SK-N-SH (cell line): ENCODE results near the gene SHLD2. TPM values are rescaled to one million over a fixed set of nuclear protein-coding genes. Genes with fewer than 3 reads are reported as not detected.
"Not testable (repeated sequence)": the region's sequence is repeated elsewhere in the genome, so short reads cannot be mapped to it uniquely, and the experiment has no call there.

Source experiments
- CTCF ChIA-PET: fragments of 300-600, 350-600 bp; formaldehyde crosslinking; extraction: SDS; loops from one replicate; lab custom pipeline; 2021; lab: Yijun Ruan, JAX
- POLR2A ChIA-PET: fragments of 350-600 bp; sonication (Branson Sonifier 250); formaldehyde crosslinking; extraction: SDS; loops from one replicate; lab custom pipeline; 2020; ENCODE audit warnings: antibody characterized with exemption, inconsistent platforms; lab: Yijun Ruan, JAX
- DNase-seq: peaks from one replicate; pipeline ENCODE4 v3.0.0; 2012
- H2AFZ ChIP-seq: fragments of 200-600 bp; sonication (generic); 2 replicates; pipeline ENCODE4 v1.8.1; 2016; ENCODE audit warnings: antibody characterized with exemption, mild to moderate bottlenecking, low read depth
- H3F3A ChIP-seq: fragments of 200-600 bp; sonication (generic); replicated peaks from 2 replicates; pipeline ENCODE3; 2016; ENCODE audit warnings: antibody characterized with exemption, mild to moderate bottlenecking; ENCODE audit not compliant: insufficient read depth
- H3K27ac ChIP-seq, 2 experiments: fragments of 200-500 bp in 1 of 2; fragments of 200-600 bp in 1 of 2; sonication (Bioruptor generic) in 1 of 2; sonication (generic), shearing (Covaris generic) in 1 of 2; 2 replicates each; pipeline versions ENCODE4 v1.5.1 to v1.6.1; 2014 to 2016; ENCODE audit warnings: low read depth in 2 of 2, inconsistent platforms in 1 of 2, low read length in 1 of 2, mild to moderate bottlenecking in 1 of 2, mixed read lengths in 1 of 2
- H3K27me3 ChIP-seq: fragments of 200-600 bp; sonication (generic), shearing (Covaris generic); 2 replicates; pipeline ENCODE4 v1.6.1; 2016; ENCODE audit warnings: mixed run types; ENCODE audit not compliant: insufficient read depth
- H3K36me3 ChIP-seq, 2 experiments: fragments of 200-500 bp in 1 of 2; fragments of 200-600 bp in 1 of 2; sonication (Bioruptor generic) in 1 of 2; sonication (generic) in 1 of 2; replicated peaks in 1 of 2; 2 replicates each; pipeline versions ENCODE3 to v1.5.1; 2014 to 2016; ENCODE audit warnings: low read length in 1 of 2, mild to moderate bottlenecking in 1 of 2; ENCODE audit not compliant: insufficient read depth in 2 of 2, control insufficient read depth in 1 of 2
- H3K4me1 ChIP-seq, 2 experiments: fragments of 200-500 bp in 1 of 2; fragments of 200-600 bp in 1 of 2; sonication (Bioruptor generic) in 1 of 2; sonication (generic), shearing (Covaris generic) in 1 of 2; 2 replicates each; pipeline versions ENCODE4 v1.5.1 to v1.6.1; 2014 to 2016; ENCODE audit warnings: low read depth in 1 of 2, low read length in 1 of 2, mixed run types in 1 of 2; ENCODE audit not compliant: insufficient read depth in 2 of 2, control insufficient read depth in 1 of 2
- H3K4me2 ChIP-seq: fragments of 200-600 bp; sonication (generic), shearing (Covaris generic); 2 replicates; pipeline ENCODE4 v1.6.1; 2017; ENCODE audit warnings: mixed run types
- H3K4me3 ChIP-seq, 2 experiments: fragments of 200-500 bp in 1 of 2; fragments of 200-600 bp in 1 of 2; sonication (Bioruptor generic) in 1 of 2; sonication (generic), shearing (Covaris generic) in 1 of 2; 2 replicates each; pipeline versions ENCODE4 v1.5.1 to v1.8.1; 2014 to 2016; ENCODE audit warnings: low read depth in 2 of 2, inconsistent platforms in 1 of 2, low read length in 1 of 2, mild to moderate bottlenecking in 1 of 2, mixed read lengths in 1 of 2, moderate library complexity in 1 of 2
- H3K79me2 ChIP-seq: fragments of 200-600 bp; sonication (generic); 2 replicates; pipeline ENCODE4 v1.8.1; 2017; ENCODE audit warnings: mild to moderate bottlenecking; ENCODE audit not compliant: insufficient read depth
- H3K9ac ChIP-seq: fragments of 200-600 bp; sonication (generic); 2 replicates; pipeline ENCODE4 v1.6.1; 2017; ENCODE audit warnings: mixed run types
- H3K9me2 ChIP-seq: fragments of 200-600 bp; sonication (generic); 2 replicates; pipeline ENCODE4 v1.6.1; 2017; ENCODE audit warnings: mixed run types
- H3K9me3 ChIP-seq: fragments of 200-600 bp; sonication (generic); 2 replicates; pipeline ENCODE4 v1.6.1; 2017; ENCODE audit warnings: mixed run types, mild to moderate bottlenecking, moderate library complexity
- H4K20me1 ChIP-seq: fragments of 200-600 bp; sonication (generic); 2 replicates; pipeline ENCODE4 v1.6.1; 2017; ENCODE audit warnings: mild to moderate bottlenecking, mixed run types; ENCODE audit not compliant: insufficient read depth
- EZH2phosphoT487 ChIP-seq: fragments of 200-600 bp; sonication (generic); IDR thresholded peaks from 2 replicates; pipeline ENCODE4 v1.6.1; 2017; ENCODE audit warnings: low read depth, mixed run types, mild to moderate bottlenecking, antibody characterized with exemption, moderate library complexity, borderline replicate concordance
- GABPA ChIP-seq: IDR thresholded peaks from 2 replicates; pipeline ENCODE4 v1.4.0; 2012; ENCODE audit warnings: low read depth, mild to moderate bottlenecking
- GATA2 ChIP-seq: sonication (generic); formaldehyde crosslinking; IDR thresholded peaks from 2 replicates; pipeline ENCODE4 v1.5.0; 2020; ENCODE audit warnings: mild to moderate bottlenecking, missing genetic modification reagents
- MXI1 ChIP-seq: IDR thresholded peaks from 2 replicates; pipeline ENCODE4 v1.6.1; 2012; ENCODE audit warnings: mild to moderate bottlenecking, low read depth, low read length, improper control_type of control experiment
- NFIC ChIP-seq: IDR thresholded peaks from 2 replicates; pipeline ENCODE4 v1.4.0; 2012; ENCODE audit warnings: borderline replicate concordance
- NRF1 ChIP-seq: IDR thresholded peaks from 2 replicates; pipeline ENCODE4 v1.6.1; 2012; ENCODE audit warnings: low read depth, mild to moderate bottlenecking, low read length
- RAD21 ChIP-seq: IDR thresholded peaks from 2 replicates; pipeline ENCODE4 v1.6.1; 2012; ENCODE audit warnings: mild to moderate bottlenecking, low read length
- RCOR1 ChIP-seq: fragments of 150-350 bp; IDR thresholded peaks from 2 replicates; pipeline ENCODE4 v1.6.1; 2017; ENCODE audit warnings: antibody characterized with exemption, low read length
- RXRA ChIP-seq: IDR thresholded peaks from 2 replicates; pipeline ENCODE4 v1.4.0; 2012; ENCODE audit warnings: low read depth, mild to moderate bottlenecking, borderline replicate concordance
- TEAD4 ChIP-seq: IDR thresholded peaks from 2 replicates; pipeline ENCODE4 v1.4.0; 2012; ENCODE audit warnings: mild to moderate bottlenecking, borderline replicate concordance; ENCODE audit not compliant: insufficient read depth
- WGBS: methylation state at CpG from one replicate; pipeline ENCODE4 v1.1.6; 2017; ENCODE audit warnings: low lambda C conversion rate; 5-methylcytosine and 5-hydroxymethylcytosine counted together
- polyA plus RNA-seq, 3 experiments: library from polyadenylated mRNA; depleted of rRNA; stranded (reverse); fragments of >200 nt; gene quantifications; 2 replicates each; pipeline ENCODE4 v1.2.3, GENCODE V29; 2012
- TF ChIP-seq, protein P1 (sequence below): fragments of 150-350 bp; IDR thresholded peaks from 2 replicates; pipeline ENCODE4 v1.6.1; 2017; ENCODE audit warnings: antibody characterized with exemption, low read length, low read depth, borderline replicate concordance
- TF ChIP-seq, protein P2 (sequence below): fragments of 200-600 bp; sonication (generic); IDR thresholded peaks from 2 replicates; pipeline ENCODE4 v1.6.1; 2017; ENCODE audit warnings: antibody characterized with exemption, mild to moderate bottlenecking, moderate library complexity
- TF ChIP-seq, protein P3 (sequence below): IDR thresholded peaks from 2 replicates; pipeline ENCODE4; 2012
- TF ChIP-seq, protein P4 (sequence below): fragments of 150-350 bp; IDR thresholded peaks from 2 replicates; pipeline ENCODE4 v1.6.1; 2016; ENCODE audit warnings: mild to moderate bottlenecking, low read depth, low read length

SHLD2 gene
- polyA plus RNA-seq, 1 of the 3 experiments (the other 2 are of a cell fraction), result 4.7 TPM

DNA sequence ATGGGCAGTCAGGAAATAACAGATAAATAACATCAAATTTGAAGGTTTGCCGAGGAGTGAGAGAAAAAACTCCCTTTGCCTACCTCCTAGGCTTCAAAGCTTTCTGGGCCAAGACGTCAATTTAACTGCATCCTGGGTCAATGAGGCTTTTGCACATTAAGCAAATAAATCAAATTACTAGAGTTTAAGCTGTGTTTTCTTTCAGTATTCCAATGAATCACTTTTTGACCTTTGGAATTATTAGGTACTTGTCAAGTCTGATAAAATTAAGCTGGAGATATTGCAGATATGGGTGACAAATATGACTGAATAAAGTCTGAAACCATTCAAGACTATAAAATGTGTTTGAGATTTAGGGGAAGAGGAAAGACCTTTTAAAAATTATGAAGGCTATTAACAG, 22.6 kb upstream of the SHLD2 start:
- H2AFZ ChIP-seq, result no peak overlapping the region
- H3K4me3 ChIP-seq, result no peak overlapping the region
- H3K9me2 ChIP-seq, result no peaks in the 10 kb centered on the region
- TF ChIP-seq MXI1, result no peak
- TF ChIP-seq, protein P1, sequence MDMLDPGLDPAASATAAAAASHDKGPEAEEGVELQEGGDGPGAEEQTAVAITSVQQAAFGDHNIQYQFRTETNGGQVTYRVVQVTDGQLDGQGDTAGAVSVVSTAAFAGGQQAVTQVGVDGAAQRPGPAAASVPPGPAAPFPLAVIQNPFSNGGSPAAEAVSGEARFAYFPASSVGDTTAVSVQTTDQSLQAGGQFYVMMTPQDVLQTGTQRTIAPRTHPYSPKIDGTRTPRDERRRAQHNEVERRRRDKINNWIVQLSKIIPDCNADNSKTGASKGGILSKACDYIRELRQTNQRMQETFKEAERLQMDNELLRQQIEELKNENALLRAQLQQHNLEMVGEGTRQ, result no peak
- no peak for TF ChIP-seq RAD21
- TF ChIP-seq, protein P2, sequence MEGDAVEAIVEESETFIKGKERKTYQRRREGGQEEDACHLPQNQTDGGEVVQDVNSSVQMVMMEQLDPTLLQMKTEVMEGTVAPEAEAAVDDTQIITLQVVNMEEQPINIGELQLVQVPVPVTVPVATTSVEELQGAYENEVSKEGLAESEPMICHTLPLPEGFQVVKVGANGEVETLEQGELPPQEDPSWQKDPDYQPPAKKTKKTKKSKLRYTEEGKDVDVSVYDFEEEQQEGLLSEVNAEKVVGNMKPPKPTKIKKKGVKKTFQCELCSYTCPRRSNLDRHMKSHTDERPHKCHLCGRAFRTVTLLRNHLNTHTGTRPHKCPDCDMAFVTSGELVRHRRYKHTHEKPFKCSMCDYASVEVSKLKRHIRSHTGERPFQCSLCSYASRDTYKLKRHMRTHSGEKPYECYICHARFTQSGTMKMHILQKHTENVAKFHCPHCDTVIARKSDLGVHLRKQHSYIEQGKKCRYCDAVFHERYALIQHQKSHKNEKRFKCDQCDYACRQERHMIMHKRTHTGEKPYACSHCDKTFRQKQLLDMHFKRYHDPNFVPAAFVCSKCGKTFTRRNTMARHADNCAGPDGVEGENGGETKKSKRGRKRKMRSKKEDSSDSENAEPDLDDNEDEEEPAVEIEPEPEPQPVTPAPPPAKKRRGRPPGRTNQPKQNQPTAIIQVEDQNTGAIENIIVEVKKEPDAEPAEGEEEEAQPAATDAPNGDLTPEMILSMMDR, result no peak
- no peak for TF ChIP-seq RCOR1
- TF ChIP-seq, protein P3, sequence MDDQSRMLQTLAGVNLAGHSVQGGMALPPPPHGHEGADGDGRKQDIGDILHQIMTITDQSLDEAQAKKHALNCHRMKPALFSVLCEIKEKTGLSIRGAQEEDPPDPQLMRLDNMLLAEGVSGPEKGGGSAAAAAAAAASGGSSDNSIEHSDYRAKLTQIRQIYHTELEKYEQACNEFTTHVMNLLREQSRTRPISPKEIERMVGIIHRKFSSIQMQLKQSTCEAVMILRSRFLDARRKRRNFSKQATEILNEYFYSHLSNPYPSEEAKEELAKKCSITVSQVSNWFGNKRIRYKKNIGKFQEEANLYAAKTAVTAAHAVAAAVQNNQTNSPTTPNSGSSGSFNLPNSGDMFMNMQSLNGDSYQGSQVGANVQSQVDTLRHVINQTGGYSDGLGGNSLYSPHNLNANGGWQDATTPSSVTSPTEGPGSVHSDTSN, result no peak
- TF ChIP-seq NRF1, result no peak
- TF ChIP-seq NFIC, result no peak
- no peak for TF ChIP-seq TEAD4
- TF ChIP-seq RXRA, result no peak
- TF ChIP-seq GATA2 (CRISPR knock-in tag), result no peak
- TF ChIP-seq GABPA, result no peak
- no peak for TF ChIP-seq EZH2phosphoT487
- TF ChIP-seq, protein P4, sequence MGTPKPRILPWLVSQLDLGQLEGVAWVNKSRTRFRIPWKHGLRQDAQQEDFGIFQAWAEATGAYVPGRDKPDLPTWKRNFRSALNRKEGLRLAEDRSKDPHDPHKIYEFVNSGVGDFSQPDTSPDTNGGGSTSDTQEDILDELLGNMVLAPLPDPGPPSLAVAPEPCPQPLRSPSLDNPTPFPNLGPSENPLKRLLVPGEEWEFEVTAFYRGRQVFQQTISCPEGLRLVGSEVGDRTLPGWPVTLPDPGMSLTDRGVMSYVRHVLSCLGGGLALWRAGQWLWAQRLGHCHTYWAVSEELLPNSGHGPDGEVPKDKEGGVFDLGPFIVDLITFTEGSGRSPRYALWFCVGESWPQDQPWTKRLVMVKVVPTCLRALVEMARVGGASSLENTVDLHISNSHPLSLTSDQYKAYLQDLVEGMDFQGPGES, result no peak
- DNase-seq, result no peak
- no peaks in the 10 kb centered on the region for H3K79me2 ChIP-seq
- no peaks in the 10 kb centered on the region for H3K27me3 ChIP-seq
- ChIA-PET POLR2A (no interaction called here), CTCF (interaction anchor here (0.8 kb wide), 1 partner anchor 133 kb away, joined by 3 read pairs; no protein-coding TSS in a partner anchor)
- H4K20me1 ChIP-seq, result no peaks in the 10 kb centered on the region
- H3K36me3 ChIP-seq, result peaks cover 16 to 53% of the 10 kb centered on the region in 2 experiments
- peaks cover 7% of the 10 kb centered on the region for H3F3A ChIP-seq
- H3K9ac ChIP-seq, result no peak overlapping the region
- no peak overlapping the region; a peak in 2 of 4 replicates for H3K27ac ChIP-seq
- H3K4me2 ChIP-seq, result no peak overlapping the region
- 52% methylated on average over 2 of the region's 2 CpGs for WGBS
- no peaks in the 10 kb centered on the region for H3K9me3 ChIP-seq
- H3K4me1 ChIP-seq, result peaks cover 0 to 2% of the 10 kb centered on the region in 2 experiments; a peak in 2 of 4 replicates

DNA sequence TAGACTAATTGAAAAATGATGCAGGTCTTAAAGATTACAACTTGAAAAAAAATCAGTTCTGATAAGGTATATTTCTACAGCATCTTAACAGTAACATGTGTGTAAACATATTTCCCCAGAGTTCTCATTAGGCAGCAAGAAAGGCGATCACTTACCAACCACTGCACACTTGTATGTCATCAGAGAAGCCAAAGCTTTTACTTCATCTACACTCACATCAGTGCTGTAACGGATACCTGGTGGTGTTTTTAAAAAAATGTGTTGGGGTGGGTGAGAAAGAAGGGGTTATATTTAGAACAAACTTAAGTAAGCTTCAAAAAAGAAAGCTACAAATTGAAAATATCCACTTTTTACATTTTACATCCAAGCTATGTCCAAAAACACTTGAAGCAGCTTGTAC, 18.6 kb upstream of the SHLD2 start:
- POLR2A ChIA-PET, H3F3A ChIP-seq, DNase-seq, H3K9me3 ChIP-seq, H4K20me1 ChIP-seq, H2AFZ ChIP-seq, H3K4me2 ChIP-seq, H3K4me3 ChIP-seq, H3K9me2 ChIP-seq, H3K27me3 ChIP-seq, H3K4me1 ChIP-seq, H3K27ac ChIP-seq, H3K9ac ChIP-seq, CTCF ChIA-PET: not testable (repeated sequence)
- Histone ChIP-seq H3K36me3 (peaks cover 4 to 43% of the 10 kb centered on the region in 2 experiments), H3K79me2 (peaks cover 18% of the 10 kb centered on the region)
- WGBS, result 97% methylated on average over 2 of the region's 2 CpGs
